ENCODE measurements around the gene OGFR. TPM values are rescaled to one million over a fixed set of nuclear protein-coding genes. Genes with fewer than 3 reads are reported as not detected.

The OGFR gene
- total and polyA plus RNA-seq, 7 donors: 11.6 to 21.6 (median 19.2) TPM

GRCh38 chr20:62799036-62799435 lies 5.6 kb upstream of the OGFR start:
- Histone ChIP-seq H3K27ac (no peak overlapping the region), H3K4me1 (peaks cover 37% of the 10 kb centered on the region), H3K36me3 (ENCODE audit: insufficient read depth in 1 of 2, low read depth in 1 of 2) (peaks cover 0 to 37% of the 10 kb centered on the region in 2 donors), H3K9me3 (no peaks in the 10 kb centered on the region), H3K27me3 (ENCODE audit: insufficient read depth in 3 of 3, low read length in 2 of 3) (no peaks in the 10 kb centered on the region), H3K4me3 (no peak overlapping the region)
- TF ChIP-seq CTCF (IDR thresholded peaks at IDR 0.05): no peak
- no peak for DNase-seq
- intact Hi-C loops (cut with DNase I): no loop called here
- no peak for ATAC-seq
- whole genome bisulfite sequencing, 3 donors: 92 to 93% (median 93%) methylated on average over 8 of the region's 8 CpGs

GRCh38 chr20:62799459-62799858 lies 5.2 kb upstream of the OGFR start:
- no peak overlapping the region for H3K27ac ChIP-seq
- 97% methylated on average over 19 of the region's 19 CpGs for WGBS, 3 donors
- TF ChIP-seq CTCF (IDR thresholded peaks at IDR 0.05): no peak
- H3K27me3 ChIP-seq (ENCODE audit: insufficient read depth in 3 of 3, low read length in 2 of 3): no peaks in the 10 kb centered on the region
- no peak overlapping the region for H3K4me3 ChIP-seq
- H3K4me1 ChIP-seq: peaks cover 37% of the 10 kb centered on the region
- intact Hi-C loops (cut with DNase I): no loop called here
- no peaks in the 10 kb centered on the region for H3K9me3 ChIP-seq
- peaks cover 0 to 37% of the 10 kb centered on the region in 2 donors for H3K36me3 ChIP-seq (ENCODE audit: insufficient read depth in 1 of 2, low read depth in 1 of 2)
- DNase-seq (no peak), ATAC-seq (no peak)

GRCh38 chr20:62799873-62800272 lies 4.8 kb upstream of the OGFR start:
- 68 to 80% (median 74%) methylated on average over 10 of the region's 10 CpGs for WGBS, 3 donors
- peaks cover 37% of the 10 kb centered on the region for H3K4me1 ChIP-seq
- intact Hi-C loops (cut with DNase I): loop anchor here in 1 of 2 donors (10.0 kb wide), 2 partner anchors 135 to 415 kb away; partner anchors contain the start of genes GID8 and RPS21

GRCh38 chr20:62800314-62801259 lies 4.0 kb upstream of the OGFR start:
- no peaks in the 10 kb centered on the region for H3K9me3 ChIP-seq
- H3K4me1 ChIP-seq: peaks cover 35% of the 10 kb centered on the region
- 54 to 74% (median 55%) methylated on average over 26 of the region's 26 CpGs for WGBS, 3 donors
- no peak for TF ChIP-seq CTCF (IDR thresholded peaks at IDR 0.05)
- no peak overlapping the region for H3K4me3 ChIP-seq
- intact Hi-C loops (cut with DNase I): loop anchor here in 1 of 2 donors (10.0 kb wide), 2 partner anchors 134 to 416 kb away; partner anchors contain the start of genes GID8 and RPS21
- no peak overlapping the region for H3K27ac ChIP-seq
- DNase-seq: no peak
- H3K27me3 ChIP-seq (ENCODE audit: insufficient read depth in 3 of 3, low read length in 2 of 3): no peaks in the 10 kb centered on the region
- ATAC-seq: peak in 3 of 4 donors; percentile 36 to 43 (median 40)
- H3K36me3 ChIP-seq (ENCODE audit: insufficient read depth in 1 of 2, low read depth in 1 of 2): peaks cover 0 to 37% of the 10 kb centered on the region in 2 donors

More at GRCh38 chr20:62799873-62800272, 4.8 kb upstream of the OGFR start:
- no peak overlapping the region for H3K4me3 ChIP-seq
- ATAC-seq (no peak), DNase-seq (no peak)
- no peaks in the 10 kb centered on the region for H3K9me3 ChIP-seq
- H3K27ac ChIP-seq: no peak overlapping the region
- no peak for TF ChIP-seq CTCF (IDR thresholded peaks at IDR 0.05)
- H3K27me3 ChIP-seq (ENCODE audit: insufficient read depth in 3 of 3, low read length in 2 of 3): no peaks in the 10 kb centered on the region
- peaks cover 0 to 37% of the 10 kb centered on the region in 2 donors for H3K36me3 ChIP-seq (ENCODE audit: insufficient read depth in 1 of 2, low read depth in 1 of 2)
